ENCODE data around the gene CATSPER1.
"Not testable (repeated sequence)": the region's sequence is repeated elsewhere in the genome, so short reads cannot be mapped to it uniquely, and the experiment has no call there.

CATSPER1 gene

DNA sequence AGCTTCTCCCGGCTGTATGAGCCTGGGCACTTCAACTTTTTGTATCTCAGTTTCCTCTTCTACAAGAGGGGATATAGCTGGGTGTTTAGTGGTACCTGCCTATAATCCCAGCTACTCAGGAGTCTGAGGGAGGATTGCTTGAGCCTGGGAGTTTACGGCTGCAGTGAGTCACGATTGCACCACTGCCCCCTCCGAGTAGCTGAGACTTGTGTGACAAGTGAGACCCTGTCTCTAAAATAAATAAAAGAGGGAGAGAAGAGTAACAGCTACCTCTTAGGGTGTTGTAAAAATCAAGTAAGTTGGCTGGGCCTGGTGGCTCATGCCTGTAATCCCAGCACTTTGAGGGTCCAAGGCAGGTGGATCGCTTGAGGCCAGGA is 10.0 kb upstream of the CATSPER1 start:
- Histone ChIP-seq H3K9me3 (ENCODE audit: severe bottlenecking) (peaks cover 6% of the 10 kb centered on the region), H3K4me3 (ENCODE audit: low read depth, low read length) (no peak overlapping the region), H3K27ac (no peak overlapping the region), H3K27me3 (ENCODE audit: insufficient read depth, low read depth, severe bottlenecking) (no peaks in the 10 kb centered on the region), H3K36me3 (peaks cover 14% of the 10 kb centered on the region)
- no peak for DNase-seq
- TF ChIP-seq, protein P1, sequence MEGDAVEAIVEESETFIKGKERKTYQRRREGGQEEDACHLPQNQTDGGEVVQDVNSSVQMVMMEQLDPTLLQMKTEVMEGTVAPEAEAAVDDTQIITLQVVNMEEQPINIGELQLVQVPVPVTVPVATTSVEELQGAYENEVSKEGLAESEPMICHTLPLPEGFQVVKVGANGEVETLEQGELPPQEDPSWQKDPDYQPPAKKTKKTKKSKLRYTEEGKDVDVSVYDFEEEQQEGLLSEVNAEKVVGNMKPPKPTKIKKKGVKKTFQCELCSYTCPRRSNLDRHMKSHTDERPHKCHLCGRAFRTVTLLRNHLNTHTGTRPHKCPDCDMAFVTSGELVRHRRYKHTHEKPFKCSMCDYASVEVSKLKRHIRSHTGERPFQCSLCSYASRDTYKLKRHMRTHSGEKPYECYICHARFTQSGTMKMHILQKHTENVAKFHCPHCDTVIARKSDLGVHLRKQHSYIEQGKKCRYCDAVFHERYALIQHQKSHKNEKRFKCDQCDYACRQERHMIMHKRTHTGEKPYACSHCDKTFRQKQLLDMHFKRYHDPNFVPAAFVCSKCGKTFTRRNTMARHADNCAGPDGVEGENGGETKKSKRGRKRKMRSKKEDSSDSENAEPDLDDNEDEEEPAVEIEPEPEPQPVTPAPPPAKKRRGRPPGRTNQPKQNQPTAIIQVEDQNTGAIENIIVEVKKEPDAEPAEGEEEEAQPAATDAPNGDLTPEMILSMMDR (IDR thresholded peaks at IDR 0.05; ENCODE audit: low read depth, low read length): no peak

DNA sequence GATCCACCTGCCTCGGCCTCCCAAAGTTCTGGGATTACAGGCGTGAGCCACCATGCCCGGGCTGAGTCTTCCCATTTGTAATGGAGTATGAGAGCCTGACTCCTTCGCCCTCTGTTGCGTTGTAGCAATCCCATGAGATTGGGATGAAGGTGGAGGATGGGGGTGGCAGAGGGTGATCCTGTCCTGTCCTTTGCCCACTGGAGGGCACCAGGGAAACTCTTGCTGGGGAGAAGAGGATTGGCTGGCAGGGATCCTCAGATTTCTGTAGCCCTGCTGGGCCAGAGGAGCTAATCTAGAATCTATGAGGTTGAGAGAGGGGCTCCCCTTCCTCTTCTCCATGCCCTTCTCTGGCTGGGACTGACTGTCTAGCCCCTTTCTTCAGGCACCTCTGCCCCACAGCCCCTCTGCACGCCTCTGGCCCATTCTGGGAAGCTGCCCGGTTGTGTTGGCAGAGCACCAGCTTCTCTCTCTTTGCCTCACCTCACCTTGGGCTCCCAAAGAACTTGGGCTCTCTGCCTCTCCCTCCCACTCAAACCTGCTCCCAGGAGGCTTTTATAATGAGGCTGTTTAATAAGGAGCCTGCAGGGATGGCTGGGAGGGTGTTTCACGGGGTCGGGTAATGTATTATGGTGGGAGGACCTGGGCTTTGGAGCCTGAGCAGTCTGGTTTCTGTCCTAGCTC is 9.5 kb upstream of the CATSPER1 start:
- no peak for DNase-seq
- Histone ChIP-seq H3K27ac (no peak overlapping the region), H3K36me3 (peaks cover 8% of the 10 kb centered on the region), H3K4me3 (ENCODE audit: low read depth, low read length) (no peak overlapping the region), H3K9me3 (ENCODE audit: severe bottlenecking) (peaks cover 6% of the 10 kb centered on the region), H3K27me3 (ENCODE audit: insufficient read depth, low read depth, severe bottlenecking) (no peaks in the 10 kb centered on the region)
- TF ChIP-seq, protein P1 (IDR thresholded peaks at IDR 0.05; ENCODE audit: low read depth, low read length): no peak

DNA sequence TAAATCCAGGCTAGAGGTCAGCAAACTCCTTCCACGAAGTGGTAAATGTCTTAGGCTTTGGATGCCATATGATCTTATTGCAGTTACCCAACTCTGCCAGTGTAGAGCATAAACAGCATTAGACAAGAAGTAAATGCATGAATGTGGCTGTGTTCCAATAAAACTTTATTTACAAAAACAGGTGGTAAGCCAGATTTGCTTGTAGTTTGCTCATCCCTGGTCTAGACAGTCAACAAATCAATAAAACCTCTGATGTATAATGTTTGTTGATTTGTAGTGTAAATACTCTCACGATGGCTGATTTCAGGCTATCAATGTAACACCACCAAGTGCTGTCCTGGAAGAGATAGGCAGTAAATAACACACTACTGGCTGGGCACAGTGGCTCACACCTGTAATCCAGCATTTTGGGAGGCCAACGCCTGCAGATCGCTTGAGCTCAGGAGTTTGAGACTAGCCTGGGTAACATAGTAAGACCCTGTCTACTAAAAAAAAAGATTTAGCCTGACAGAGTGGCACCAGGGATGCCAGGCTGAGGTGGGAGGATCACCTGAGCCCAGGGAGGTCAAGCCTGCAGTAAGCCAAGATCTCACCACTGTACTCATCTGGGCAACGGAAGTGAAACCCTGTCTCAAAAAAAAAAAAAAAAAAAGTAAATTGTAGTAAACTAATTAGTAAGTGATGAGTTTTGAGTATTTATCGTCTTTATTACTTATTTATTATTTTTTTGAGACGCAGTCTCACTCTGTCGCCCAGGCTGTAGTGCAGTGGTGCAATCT is 6.9 kb upstream of the CATSPER1 start:
- no peak for DNase-seq
- Histone ChIP-seq H3K27ac (no peak overlapping the region), H3K27me3 (ENCODE audit: insufficient read depth, low read depth, severe bottlenecking) (no peaks in the 10 kb centered on the region), H3K36me3 (no peaks in the 10 kb centered on the region), H3K4me3 (ENCODE audit: low read depth, low read length) (no peak overlapping the region), H3K9me3 (ENCODE audit: severe bottlenecking) (peaks cover 6% of the 10 kb centered on the region)
- TF ChIP-seq, protein P1 (IDR thresholded peaks at IDR 0.05; ENCODE audit: low read depth, low read length): no peak

DNA sequence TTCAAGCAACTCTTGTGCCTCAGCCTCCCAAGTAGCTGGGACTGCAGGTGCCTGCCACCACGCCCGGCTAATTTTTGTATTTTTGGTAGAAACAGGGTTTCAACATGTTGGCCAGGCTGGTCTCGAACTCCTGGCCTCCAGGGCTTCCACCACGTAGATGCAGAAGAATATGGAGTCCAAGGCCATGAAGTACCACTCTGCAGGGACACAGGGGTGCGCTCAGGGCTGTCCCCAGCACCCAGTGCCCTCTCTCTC is 3.2 kb downstream of the CATSPER1 start:
- H3K27me3 ChIP-seq (ENCODE audit: insufficient read depth, low read depth, severe bottlenecking); H3K9me3 ChIP-seq (ENCODE audit: severe bottlenecking); DNase-seq; H3K4me3 ChIP-seq (ENCODE audit: low read depth, low read length); H3K27ac ChIP-seq; H3K36me3 ChIP-seq: not testable (repeated sequence)

DNA sequence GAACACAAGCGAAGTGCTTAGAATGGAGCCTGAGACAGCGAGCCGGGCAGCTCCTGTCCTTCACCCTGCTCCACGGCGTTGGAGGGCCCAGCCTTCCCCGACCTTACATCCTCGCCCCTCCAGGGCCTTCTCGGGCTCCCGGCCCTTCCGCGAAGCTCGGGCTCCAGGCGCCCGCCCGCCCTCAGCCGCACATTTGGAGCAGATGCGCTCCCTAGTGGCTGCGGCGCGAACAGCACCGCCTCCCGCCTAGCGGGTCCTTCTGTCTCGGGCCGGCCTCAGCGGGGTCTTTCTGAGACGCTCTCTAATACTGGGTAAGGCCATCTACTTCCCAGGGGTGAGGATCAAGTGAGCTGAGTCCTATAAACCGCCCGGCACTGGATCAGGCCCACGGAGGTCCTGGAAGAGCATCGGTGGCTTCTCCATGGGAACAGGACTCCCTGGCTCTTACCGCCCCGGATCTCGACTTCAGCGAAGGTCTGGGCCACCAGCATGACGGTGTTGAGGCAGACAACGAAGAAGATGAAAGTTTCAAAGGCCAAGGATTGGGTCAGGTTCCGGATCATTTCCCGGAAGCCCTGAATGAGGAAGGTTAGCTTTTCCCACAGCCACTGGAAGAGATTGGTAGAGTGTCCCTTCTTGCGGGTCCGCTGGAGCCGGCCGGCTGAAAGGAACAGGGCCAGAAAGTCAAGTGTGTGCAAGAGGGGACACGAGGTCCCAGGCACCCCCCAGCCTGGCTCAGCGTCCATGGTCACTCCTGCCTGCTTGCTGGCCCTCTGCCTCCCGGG is 3.7 kb downstream of the CATSPER1 start:
- DNase-seq: peak; percentile 78
- no peaks in the 10 kb centered on the region for H3K27me3 ChIP-seq (ENCODE audit: insufficient read depth, low read depth, severe bottlenecking)
- no peaks in the 10 kb centered on the region for H3K36me3 ChIP-seq
- H3K4me3 ChIP-seq (ENCODE audit: low read depth, low read length): peak overlapping the region; percentile 14
- TF ChIP-seq, protein P1 (IDR thresholded peaks at IDR 0.05; ENCODE audit: low read depth, low read length): peak; percentile 92
- H3K27ac ChIP-seq: no peak overlapping the region
- H3K9me3 ChIP-seq (ENCODE audit: severe bottlenecking): no peaks in the 10 kb centered on the region

DNA sequence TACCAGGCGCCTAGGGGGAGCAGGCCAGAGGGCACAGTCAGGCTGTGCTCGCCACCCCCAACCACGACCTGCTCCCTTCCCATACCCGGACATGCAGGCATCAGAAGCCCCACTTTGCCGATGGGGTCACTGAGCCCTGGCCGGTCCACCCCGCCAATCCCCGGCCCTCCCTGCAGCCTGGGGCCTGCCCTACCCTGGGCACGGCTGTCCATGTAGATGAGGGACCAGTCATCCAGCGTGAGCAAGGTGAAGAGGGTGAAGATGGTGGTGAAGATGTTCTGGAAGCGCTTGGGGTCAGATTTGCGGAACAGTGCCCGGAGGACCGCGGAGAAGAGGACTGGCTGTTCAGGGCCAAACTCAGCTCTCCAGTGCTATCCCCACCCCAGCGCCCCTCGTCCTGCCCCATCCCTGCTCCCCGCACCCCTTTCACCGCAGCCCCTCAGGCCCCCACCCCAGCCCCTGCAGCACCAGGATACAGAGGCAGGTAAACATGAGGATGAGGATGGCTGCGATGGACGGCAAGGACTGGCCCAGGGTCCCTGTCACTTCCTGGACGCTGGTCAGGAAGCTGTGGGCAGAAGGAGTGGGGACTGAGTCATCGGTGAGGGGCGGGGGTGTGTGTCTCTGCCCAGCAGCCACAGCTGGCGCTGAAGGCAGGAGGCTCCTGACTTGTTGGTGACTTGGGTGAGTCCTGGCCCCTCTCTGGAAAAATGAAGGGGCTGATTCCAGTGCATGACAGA is 5.5 kb downstream of the CATSPER1 start:
- no peaks in the 10 kb centered on the region for H3K36me3 ChIP-seq
- TF ChIP-seq, protein P1 (IDR thresholded peaks at IDR 0.05; ENCODE audit: low read depth, low read length): no peak
- DNase-seq: no peak
- no peaks in the 10 kb centered on the region for H3K9me3 ChIP-seq (ENCODE audit: severe bottlenecking)
- no peaks in the 10 kb centered on the region for H3K27me3 ChIP-seq (ENCODE audit: insufficient read depth, low read depth, severe bottlenecking)
- no peak overlapping the region for H3K27ac ChIP-seq
- no peak overlapping the region for H3K4me3 ChIP-seq (ENCODE audit: low read depth, low read length)

Measured in WERI-Rb-1 (cell line).